Breast epithelium (tissue), 4 donors: ENCODE data around the gene CCRL2. TPM values are rescaled to one million over a fixed set of nuclear protein-coding genes. Genes with fewer than 3 reads are reported as not detected.

ENCODE experiments used
- DNase-seq, 2 donors: peaks; one replicate each; pipeline ENCODE4 v3.0.0-alpha.2; 2019; ENCODE audit warnings: low spot score in 2 of 2
- H3K27ac ChIP-seq, 2 donors: fragments of 200-600 bp; sonication (generic) in 1 of 2; one replicate each; pipeline ENCODE4 v1.5.1; 2016 to 2019; ENCODE audit warnings: mild to moderate bottlenecking in 1 of 2
- H3K27me3 ChIP-seq, 2 donors: fragments of 200-600 bp; sonication (generic) in 1 of 2; one replicate each; pipeline versions ENCODE4 v1.5.1 to v1.6.0; 2017 to 2019; ENCODE audit warnings: control low read depth in 1 of 2, mild to moderate bottlenecking in 1 of 2
- H3K36me3 ChIP-seq: fragments of 200-600 bp; one replicate; pipeline ENCODE4 v1.5.1; 2019
- H3K4me1 ChIP-seq, 2 donors: fragments of 200-600 bp; sonication (generic); one replicate each; pipeline ENCODE4 v1.5.1; 2016 to 2019; ENCODE audit warnings: control low read depth in 1 of 2
- H3K4me3 ChIP-seq, 3 donors: fragments of 200-600 bp; sonication (generic); 1 replicate in 2 of 3; 2 replicates in 1 of 3; pipeline ENCODE4 v1.5.1; 2016 to 2019; ENCODE audit warnings: mild to moderate bottlenecking in 3 of 3, moderate library complexity in 2 of 3
- H3K9me3 ChIP-seq, 2 donors: fragments of 200-600 bp; sonication (generic) in 1 of 2; one replicate each; pipeline ENCODE4 v1.5.1; 2016 to 2019; ENCODE audit warnings: control low read depth in 1 of 2
- CTCF ChIP-seq, 3 donors: fragments of 450-650 bp; IDR thresholded peaks; one replicate each; pipeline ENCODE4 v1.5.1; 2016 to 2017; ENCODE audit warnings: antibody characterized with exemption in 3 of 3, mild to moderate bottlenecking in 3 of 3, moderate library complexity in 3 of 3
- POLR2A ChIP-seq: fragments of 450-650 bp; IDR thresholded peaks from one replicate; pipeline ENCODE4 v1.6.1; 2016; ENCODE audit warnings: antibody characterized with exemption, mild to moderate bottlenecking, moderate library complexity
- POLR2AphosphoS5 ChIP-seq, 3 donors: sonication (generic); formaldehyde crosslinking; IDR thresholded peaks; one replicate each; pipeline ENCODE4 v1.6.1; 2017; ENCODE audit warnings: antibody characterized with exemption in 3 of 3
- intact Hi-C: fragments of 100-400 bp; cut with DNase I; formaldehyde crosslinking; loops from one replicate; pipeline ENCODE4 v1.15.1; 2023; ENCODE audit warnings: low total_unique reads
- total RNA-seq, 3 donors: library from RNA; depleted of rRNA; stranded (reverse); fragments of >200 nt; gene quantifications; one replicate each; pipeline ENCODE4 v1.1.0, GENCODE V29; 2016

The CCRL2 gene
- total RNA-seq, 3 donors from 2014 or later = 3.8 to 9.2 (median 4.1) TPM

GRCh38 chr3:46406443-46406787, 644 bp upstream of the CCRL2 start:
- intact Hi-C loops = no loop called here
- TF ChIP-seq POLR2A (no peak), POLR2AphosphoS5 (IDR thresholded peaks at IDR 0.05) (no peak), CTCF (IDR thresholded peaks at IDR 0.05) (no peak)
- H3K36me3 ChIP-seq = no peaks in the 10 kb centered on the region
- peak overlapping the region; percentile 50 to 77 for H3K27ac ChIP-seq
- no peaks in the 10 kb centered on the region for H3K9me3 ChIP-seq
- peak overlapping the region in 1 of 3 donors; percentile 19 for H3K4me3 ChIP-seq
- no peak for DNase-seq
- no peaks in the 10 kb centered on the region for H3K4me1 ChIP-seq
- peaks cover 0 to 7% of the 10 kb centered on the region in 2 donors for H3K27me3 ChIP-seq

DNA sequence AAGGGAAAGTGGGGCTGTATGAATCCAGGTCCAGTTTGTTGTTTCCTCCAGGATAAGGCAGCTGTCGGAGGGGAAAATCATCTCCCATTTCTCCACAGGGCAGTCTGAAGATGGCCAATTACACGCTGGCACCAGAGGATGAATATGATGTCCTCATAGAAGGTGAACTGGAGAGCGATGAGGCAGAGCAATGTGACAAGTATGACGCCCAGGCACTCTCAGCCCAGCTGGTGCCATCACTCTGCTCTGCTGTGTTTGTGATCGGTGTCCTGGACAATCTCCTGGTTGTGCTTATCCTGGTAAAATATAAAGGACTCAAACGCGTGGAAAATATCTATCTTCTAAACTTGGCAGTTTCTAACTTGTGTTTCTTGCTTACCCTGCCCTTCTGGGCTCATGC, 911 bp downstream of the CCRL2 start:
- Histone ChIP-seq H3K4me3 (peak overlapping the region; percentile 4 to 50 (median 22)), H3K9me3 (no peaks in the 10 kb centered on the region), H3K4me1 (no peaks in the 10 kb centered on the region), H3K36me3 (no peaks in the 10 kb centered on the region), H3K27ac (peak overlapping the region in 1 of 2 donors; percentile 44), H3K27me3 (peaks cover 0 to 7% of the 10 kb centered on the region in 2 donors)
- TF ChIP-seq POLR2A = no peak
- no peak for TF ChIP-seq POLR2AphosphoS5 (IDR thresholded peaks at IDR 0.05)
- no peak for TF ChIP-seq CTCF (IDR thresholded peaks at IDR 0.05)
- DNase-seq = no peak
- intact Hi-C loops = loop anchor here (1.0 kb wide), 1 partner anchor 31 kb away; no protein-coding TSS in a partner anchor

GRCh38 chr3:46408853-46409252, 1.8 kb downstream of the CCRL2 start:
- no peak overlapping the region for H3K27ac ChIP-seq

DNA sequence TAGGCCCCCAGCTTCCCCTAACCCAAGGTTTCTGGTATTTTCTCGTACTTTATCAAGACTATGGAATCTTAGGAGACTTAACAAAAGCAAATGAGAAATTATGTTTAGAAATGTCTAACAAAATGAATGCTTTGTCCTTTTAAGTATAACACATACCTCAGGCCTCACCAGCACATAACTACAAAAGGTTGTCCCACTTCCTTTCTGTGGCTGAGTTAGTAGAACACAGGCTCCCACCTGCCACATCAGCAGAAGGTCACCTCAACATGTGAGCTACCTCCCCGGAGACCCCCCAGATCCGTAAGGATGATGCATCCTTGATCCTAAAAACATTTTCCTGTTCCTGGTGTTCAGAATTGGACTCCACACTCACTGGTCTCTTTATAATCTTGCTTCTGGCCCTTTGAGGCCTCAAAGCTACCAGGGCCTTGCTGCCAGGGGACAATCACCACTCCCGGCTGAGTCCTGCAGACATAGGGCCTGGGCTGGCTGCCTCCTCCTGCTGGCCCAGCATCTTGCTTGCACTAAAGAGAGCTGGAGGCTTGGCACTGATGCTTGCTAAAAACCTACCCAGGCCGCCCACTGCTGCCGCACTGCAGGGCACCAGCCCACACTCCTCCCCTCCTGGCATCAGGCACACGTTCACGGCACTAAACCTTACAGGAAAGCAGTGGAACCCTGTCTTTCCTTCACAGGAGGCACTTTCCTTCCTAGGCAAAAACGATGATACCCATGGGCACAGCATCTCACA, 2.9 kb downstream of the CCRL2 start:
- no peaks in the 10 kb centered on the region for H3K4me1 ChIP-seq
- no peak for DNase-seq
- H3K36me3 ChIP-seq = no peaks in the 10 kb centered on the region
- peaks cover 0 to 7% of the 10 kb centered on the region in 2 donors for H3K27me3 ChIP-seq
- intact Hi-C loops = no loop called here
- H3K9me3 ChIP-seq = no peaks in the 10 kb centered on the region
- no peak for TF ChIP-seq CTCF (IDR thresholded peaks at IDR 0.05)
- no peak for TF ChIP-seq POLR2A
- no peak for TF ChIP-seq POLR2AphosphoS5 (IDR thresholded peaks at IDR 0.05)
- H3K4me3 ChIP-seq = no peak overlapping the region
- H3K27ac ChIP-seq = no peak overlapping the region

More at GRCh38 chr3:46408853-46409252, 1.8 kb downstream of the CCRL2 start:
- DNase-seq = no peak
- no peaks in the 10 kb centered on the region for H3K36me3 ChIP-seq
- H3K4me1 ChIP-seq = no peaks in the 10 kb centered on the region
- no peak overlapping the region for H3K4me3 ChIP-seq
- intact Hi-C loops = loop anchor here (1.0 kb wide), 1 partner anchor 30 kb away; no protein-coding TSS in a partner anchor
- TF ChIP-seq CTCF (IDR thresholded peaks at IDR 0.05) (no peak), POLR2AphosphoS5 (IDR thresholded peaks at IDR 0.05) (no peak), POLR2A (no peak)
- no peaks in the 10 kb centered on the region for H3K9me3 ChIP-seq
- peaks cover 0 to 7% of the 10 kb centered on the region in 2 donors for H3K27me3 ChIP-seq

DNA sequence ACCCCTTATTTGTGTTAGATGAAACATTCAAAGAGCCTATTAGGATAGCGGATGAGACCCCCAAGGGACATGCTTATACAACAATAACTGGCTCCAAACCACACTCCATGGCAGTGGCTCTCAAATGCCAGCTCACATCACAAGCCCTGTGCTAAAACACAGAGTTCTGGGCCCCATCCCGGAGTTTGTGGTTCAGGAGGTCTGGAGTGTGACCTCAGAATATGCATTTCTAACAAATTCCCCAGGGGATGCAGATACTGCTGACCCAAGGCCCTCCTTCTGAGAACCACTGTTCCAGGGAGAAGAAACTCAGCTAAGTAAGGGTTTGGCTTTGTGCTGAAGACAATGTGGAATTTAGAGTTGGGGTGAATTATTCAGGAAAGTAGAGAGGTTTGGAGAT, 3.6 kb downstream of the CCRL2 start:
- H3K36me3 ChIP-seq = no peaks in the 10 kb centered on the region
- peaks cover 0 to 7% of the 10 kb centered on the region in 2 donors for H3K27me3 ChIP-seq
- intact Hi-C loops = no loop called here
- no peaks in the 10 kb centered on the region for H3K9me3 ChIP-seq
- H3K4me1 ChIP-seq = no peaks in the 10 kb centered on the region
- no peak for DNase-seq
- H3K27ac ChIP-seq = no peak overlapping the region
- TF ChIP-seq POLR2AphosphoS5 (IDR thresholded peaks at IDR 0.05) (no peak), CTCF (IDR thresholded peaks at IDR 0.05) (no peak), POLR2A (no peak)
- no peak overlapping the region for H3K4me3 ChIP-seq
